HG02798 (cell line): ENCODE results near the gene CLIP2.
"Not testable (repeated sequence)": the region's sequence is repeated elsewhere in the genome, so short reads cannot be mapped to it uniquely, and the experiment has no call there.

Experiments used
- ATAC-seq: cut with Tn5 transposase; IDR thresholded peaks from one replicate; pipeline ENCODE4 v1.9.1; 2021; ENCODE audit warnings: mild to moderate bottlenecking; ENCODE audit not compliant: unreplicated experiment, poor library complexity

Gene CLIP2

DNA sequence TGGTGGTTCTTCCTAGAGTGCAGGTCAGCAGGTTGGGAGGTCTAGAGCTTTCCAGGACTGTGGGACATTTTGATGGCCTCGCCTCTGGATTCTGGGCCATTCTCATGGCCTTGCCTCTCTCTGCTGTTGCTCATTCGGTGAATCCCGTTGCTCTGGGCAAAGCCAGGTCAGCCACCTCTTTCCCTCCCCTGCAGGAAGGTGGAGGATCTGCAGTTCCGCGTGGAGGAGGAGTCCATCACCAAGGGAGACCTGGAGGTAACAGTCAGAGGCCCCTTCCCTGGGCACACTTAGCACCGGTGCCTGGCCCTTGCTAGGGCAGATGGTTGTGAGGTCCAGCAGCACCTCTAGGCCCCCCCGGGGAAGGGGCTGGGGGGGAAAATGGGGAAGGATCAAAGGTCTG lies 74.9 kb downstream of the CLIP2 start:
- ATAC-seq: no peak

DNA sequence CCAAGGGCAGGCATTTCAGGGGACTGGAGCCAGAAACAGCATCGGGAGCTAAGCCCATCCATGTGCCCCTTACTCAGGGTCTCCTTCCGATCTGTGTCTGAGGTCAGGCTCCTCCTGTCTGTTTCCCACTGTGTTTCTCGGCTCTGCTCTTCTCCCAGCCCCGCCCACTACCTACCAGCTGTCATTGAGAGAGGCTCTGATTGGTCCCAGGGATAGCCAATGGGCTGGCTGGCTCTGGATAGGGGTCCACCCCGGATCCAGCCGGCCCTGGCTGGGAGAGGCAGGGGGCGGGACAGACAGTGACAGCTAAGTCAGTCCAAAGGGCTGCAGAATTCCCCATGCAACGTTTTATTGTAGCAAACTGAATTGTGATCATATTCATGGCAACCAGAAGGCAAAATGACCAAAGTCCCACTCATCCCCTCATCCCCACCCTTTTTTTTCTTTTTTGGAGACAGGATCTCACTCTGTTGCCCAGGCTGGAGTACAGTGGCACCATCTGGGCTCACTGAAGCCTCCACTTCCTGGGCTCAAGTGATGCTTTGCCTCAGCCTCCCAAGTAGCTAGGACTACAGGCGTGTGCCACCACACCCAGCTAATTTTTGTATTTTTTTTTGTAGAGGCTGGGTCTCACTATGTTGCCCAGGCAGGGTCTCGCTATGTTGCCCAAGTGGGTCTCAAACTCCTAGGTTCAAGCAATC lies 76.3 kb downstream of the CLIP2 start:
- ATAC-seq: no peak

DNA sequence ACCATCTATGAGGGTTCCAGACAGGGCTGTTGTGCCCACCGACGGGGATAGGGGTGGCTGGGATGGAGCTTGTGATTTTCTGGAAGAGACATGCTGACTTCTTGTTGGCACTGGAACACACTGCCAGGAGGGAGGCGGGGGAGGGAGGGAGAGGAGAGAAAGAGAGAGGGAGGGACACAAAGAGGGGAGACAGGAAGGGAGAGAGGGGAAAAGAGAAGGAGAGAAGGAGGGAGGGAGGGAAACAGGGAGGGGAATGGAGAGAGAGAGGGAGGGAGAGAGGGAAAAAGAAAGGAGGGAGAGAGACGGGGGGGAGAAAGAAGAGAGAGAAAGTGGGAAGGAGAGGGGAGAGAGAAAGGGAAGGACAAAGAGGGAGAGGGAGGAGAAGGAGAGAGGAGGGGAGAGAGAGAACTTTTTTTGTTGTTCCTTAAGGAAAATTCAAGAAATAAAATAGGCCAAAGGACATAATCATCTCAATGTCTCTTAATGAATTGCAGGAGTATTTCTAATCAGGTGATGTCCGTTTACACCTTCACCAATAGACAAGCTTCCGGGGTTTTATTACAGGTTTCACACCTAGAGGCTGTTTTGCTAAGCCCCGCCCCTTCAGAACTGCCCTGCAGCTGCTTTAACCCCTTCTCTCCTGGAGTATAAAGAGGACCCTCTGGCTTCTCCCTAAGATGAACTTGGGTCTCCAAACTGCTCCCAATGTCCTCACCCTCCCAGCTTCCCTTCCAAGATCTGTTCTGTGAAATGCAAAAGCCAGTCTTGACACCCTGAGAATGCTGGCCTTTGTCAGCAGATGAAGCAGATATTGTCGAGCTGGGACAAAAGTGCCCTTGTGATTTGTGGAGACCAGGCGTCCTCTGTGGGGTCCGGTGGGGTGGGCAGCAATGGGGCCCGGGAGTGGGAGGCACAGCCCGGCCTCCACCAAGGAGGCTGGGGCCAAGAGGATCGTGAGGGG lies 82.5 kb downstream of the CLIP2 start:
- no peak for ATAC-seq

DNA sequence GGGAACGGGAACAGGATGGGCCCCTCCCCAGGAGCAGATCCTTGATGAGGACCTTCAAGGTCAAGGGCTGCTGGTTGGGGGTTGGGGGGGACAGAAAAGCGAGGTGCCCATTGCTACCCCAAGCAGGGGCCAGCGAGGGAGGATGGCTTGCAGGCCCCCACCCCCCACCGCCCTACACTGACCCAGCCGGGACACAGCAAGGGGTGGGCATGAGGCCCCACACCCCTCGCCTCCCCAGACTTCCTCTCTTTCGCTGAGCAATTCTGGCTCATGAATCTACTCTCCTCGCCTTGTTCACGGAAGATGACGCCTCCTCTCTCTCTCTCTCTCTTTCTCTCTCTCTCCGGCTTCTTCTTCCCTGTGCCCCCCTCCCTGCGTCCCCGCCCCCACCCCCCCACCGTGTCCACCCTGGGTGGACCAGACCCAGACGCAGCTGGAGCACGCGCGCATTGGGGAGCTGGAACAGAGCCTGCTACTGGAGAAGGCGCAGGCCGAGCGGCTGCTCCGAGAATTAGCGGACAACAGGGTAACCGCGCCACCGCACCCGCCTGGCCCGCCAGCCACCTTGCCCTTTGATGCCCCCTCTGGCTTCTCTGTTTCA lies 83.4 kb downstream of the CLIP2 start:
- no peak for ATAC-seq

DNA sequence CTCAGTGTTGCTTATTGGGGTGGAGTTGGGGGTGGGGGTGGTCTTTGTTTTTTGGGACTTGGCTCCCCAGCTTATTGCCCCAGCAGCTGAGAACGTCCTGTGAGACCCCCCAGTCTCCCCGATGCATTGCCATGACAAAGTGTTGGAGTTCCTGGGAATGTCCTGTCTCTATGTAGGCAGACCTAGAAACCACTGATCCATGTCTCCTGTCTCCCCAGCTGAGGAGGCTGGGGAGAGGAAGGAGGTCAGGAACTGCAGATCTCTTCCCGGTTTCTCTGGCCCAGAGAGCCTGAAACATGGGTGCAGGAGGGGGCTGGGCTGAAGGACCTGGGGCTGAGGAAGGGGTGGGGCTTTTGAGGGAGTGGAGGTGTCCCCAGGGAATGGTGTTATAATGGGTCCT lies 84.3 kb downstream of the CLIP2 start:
- no peak for ATAC-seq

DNA sequence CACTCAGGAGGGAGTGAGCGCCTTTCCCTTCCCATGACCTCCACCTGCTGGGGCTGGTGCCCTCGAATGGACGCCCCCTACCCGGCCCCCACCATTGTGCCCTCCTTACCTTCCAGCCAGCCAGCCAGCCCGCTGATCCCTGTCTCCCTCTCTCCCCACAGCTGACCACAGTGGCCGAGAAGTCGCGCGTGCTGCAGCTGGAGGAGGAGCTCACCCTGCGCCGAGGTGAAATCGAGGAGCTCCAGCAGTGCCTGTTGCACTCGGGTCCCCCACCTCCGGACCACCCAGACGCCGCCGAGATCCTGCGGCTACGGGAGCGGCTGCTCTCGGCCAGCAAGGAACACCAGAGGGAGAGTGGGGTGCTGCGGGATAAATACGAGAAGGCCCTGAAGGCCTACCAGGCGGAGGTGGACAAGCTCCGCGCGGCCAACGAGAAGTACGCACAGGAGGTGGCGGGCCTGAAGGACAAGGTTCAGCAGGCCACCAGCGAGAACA lies 86.6 kb downstream of the CLIP2 start:
- ATAC-seq: no peak

DNA sequence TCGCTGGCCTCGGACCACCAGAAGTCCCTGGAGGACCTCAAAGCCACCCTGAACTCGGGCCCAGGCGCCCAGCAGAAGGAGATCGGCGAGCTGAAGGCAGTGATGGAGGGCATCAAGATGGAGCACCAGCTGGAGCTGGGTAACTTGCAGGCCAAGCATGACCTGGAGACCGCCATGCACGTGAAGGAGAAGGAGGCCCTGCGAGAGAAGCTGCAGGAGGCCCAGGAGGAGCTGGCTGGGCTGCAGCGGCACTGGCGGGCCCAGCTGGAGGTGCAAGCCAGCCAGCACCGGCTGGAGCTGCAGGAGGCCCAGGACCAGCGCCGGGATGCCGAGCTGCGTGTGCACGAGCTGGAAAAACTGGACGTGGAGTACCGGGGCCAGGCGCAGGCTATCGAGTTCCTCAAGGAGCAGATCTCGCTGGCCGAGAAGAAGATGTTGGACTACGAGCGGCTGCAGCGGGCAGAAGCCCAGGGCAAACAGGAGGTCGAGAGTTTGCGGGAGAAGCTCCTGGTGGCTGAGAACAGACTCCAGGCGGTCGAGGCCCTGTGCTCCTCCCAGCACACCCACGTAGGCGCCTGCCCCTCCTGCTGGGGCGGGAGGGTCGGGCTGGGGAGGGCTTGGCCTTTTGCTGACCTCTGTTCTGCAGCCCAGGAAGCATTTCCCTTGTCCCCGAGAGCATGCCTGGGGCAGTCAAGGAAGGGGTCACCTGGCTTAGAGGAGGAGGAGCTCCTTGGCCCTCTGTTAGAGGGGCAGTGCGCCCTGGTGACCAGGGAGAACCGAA lies 87.2 kb downstream of the CLIP2 start:
- ATAC-seq: no peak

DNA sequence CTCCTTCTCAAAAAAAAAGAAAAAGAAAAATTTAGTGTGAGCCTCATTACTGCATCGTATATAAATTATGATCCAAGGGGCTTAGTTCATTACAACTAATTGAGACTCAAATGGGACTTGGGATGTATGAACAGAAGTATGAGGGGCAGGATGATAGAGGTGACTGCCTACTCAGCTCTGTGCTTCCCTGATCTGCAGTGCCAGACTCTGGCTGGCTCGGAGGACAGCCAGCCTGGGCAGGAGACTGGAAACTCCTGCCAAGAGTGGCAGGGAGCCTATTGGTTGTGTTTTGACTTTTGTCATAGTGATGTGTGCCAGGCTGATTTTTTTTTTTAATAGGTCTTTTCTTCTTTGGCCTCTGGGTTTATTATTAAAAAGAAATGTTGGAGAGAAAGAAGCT lies 90.7 kb downstream of the CLIP2 start:
- ATAC-seq: no peak

DNA sequence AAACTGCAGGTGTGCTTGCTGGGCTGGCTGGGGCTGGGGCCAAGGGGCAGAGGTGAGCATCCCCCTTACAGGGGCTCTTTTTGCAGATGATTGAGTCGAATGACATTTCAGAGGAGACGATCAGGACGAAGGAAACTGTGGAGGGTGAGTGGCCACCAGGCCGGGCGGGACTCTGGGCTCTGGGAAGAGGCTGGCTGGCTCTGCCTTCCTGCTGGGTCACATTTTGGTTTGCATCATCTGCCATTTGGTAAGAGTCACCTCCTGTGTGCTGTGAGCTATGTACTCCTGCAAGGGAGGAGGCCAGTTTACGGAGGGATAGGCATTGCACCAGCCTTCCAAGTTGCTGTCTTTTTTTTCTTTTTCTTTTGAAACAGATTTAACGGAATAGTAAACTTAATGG lies 91.5 kb downstream of the CLIP2 start:
- ATAC-seq: no peak

DNA sequence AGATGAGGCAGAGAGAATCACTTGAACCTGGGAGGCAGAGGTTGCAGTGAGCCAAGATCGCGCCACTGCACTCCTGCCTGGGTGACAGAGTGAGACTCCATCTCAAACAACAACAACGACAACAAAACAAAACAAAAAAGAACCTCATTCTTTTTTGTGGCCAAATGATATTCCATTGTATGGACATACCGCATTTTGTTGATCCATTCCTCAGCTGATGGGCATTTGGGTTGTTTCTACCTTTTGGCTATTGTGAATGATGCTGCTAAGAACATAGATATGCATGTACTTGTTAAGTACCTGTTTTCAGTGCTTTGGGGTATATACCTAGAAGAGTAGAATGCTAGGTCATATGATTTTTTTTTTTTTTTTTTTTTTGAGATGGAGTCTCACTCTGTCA lies 94.9 kb downstream of the CLIP2 start:
- not testable (repeated sequence) for ATAC-seq

DNA sequence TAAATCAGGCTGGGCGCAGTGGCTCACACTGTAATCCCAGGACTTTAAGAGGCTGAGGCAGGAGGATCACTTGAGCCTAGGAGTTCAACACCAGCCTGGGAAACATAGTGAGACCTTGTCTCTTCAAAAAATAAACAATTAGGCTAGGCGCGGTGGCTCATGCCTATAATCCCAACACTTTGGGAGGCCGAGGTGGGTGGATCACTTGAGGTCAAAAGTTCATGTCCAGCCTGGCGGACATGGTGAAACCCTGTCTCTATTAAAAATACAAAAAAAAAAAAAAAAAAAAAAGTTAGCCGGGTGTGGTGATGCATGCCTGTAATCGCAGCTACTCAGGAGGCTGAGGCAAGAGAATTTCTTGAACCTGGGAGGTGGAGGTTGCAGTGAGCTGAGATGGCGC lies 95.6 kb downstream of the CLIP2 start:
- ATAC-seq: not testable (repeated sequence)

DNA sequence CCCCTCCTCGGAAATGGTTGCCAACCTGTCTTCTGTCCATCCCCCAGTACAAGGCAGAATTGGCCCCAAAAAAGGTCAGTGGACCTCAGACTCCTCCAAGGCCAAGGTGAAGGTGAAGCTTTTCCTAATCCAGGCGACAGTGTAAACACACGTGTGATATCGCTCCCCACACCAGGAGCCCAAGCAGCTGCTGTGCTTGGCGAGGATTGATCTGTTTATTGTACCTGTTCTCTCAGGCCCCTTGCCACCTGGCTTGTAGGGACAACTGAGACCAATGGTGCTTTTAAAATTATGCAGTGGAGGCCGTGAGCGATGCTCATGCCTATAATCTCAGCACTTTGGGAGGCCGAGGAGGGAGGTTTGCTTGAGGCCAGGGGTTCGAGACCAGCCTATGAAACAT lies 98.4 kb downstream of the CLIP2 start:
- ATAC-seq: no peak

DNA sequence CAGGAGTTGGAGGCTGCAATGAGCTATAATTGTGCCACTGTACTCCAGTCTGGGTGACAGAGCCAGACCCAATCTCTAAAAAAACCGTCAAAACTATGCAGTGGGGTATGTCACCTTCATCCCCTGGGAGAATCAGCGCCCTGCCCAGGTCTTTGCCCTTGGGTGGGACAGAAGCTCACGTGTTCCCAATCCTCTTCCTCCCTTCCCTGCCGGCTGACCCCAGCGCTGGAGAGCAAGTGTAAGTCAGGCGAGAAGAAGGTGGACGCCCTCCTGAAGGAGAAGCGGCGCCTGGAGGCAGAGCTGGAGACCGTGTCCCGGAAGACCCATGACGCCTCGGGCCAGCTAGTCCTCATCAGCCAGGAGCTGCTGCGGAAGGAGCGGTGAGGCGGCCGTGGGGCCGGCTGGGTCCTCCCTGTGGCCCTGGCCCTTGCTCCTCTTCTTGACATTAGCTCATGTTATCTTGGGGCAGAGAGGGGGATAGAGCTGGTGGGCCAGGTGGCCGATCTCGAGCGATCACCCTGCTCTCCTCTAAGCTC lies 99.7 kb downstream of the CLIP2 start:
- ATAC-seq: no peak

DNA sequence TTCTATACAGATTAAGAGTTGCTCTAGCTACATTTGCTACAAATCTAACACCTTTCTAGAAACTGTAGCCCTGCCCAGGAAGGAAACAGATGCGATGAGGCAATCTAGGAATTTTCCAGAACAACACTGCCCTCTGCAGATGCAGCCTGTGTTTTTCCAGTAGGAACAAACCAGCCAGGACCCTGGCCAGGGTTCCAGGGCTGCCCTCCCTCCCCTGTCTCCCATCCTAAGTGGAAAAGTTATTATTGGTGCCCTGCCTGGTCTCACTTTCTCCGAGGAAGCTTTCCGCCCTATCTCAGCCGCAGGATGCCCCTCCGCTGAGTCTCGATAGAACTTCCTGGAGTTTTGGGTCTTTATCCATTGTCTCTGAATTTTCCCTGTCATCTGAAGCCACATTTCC lies 104.5 kb downstream of the CLIP2 start:
- ATAC-seq: not testable (repeated sequence)

DNA sequence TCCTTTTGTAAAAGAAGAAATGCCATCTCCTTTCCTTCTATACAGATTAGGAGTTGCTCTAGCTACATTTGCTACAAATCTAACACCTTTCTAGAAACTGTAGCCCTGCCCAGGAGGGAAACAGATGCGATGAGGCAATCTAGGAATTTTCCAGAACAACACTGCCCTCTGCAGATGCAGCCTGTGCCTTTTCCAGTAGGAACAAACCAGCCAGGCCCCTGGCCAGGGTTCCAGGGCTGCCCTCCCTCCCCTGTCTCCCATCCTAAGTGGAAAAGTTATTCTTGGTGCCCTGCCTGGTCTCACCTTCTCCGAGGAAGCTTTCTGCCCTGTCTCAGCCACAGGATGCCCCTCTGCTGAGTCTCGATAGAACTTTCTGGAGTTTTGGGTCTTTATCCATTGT lies 105.4 kb downstream of the CLIP2 start:
- not testable (repeated sequence) for ATAC-seq

DNA sequence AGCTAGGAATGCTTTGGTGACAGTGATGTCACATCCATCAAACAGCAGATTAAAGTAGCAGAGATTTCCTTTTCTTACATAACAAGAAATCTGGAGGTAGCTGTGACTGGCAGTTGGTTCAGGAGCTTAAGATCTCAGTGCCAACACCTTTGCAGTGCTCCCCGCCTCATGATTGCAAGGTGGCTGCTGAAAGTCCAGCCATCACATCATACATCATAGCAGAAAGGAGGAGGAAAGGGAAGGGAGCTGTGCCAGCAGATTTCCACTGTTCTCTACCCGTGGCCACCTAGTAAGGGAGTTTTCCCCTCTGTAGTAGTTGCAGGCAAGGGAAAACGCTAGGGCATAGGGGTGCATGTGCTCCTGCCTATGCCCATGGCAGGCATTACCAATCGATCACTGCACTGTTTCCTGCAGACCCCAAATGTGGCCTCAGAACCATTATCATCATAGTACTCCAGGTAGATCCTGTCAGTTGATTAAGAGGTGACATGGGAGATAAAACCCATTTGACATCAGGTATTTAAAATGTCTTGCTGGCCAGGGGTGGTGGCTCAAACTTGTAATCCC lies 106.6 kb downstream of the CLIP2 start:
- ATAC-seq: no peak

DNA sequence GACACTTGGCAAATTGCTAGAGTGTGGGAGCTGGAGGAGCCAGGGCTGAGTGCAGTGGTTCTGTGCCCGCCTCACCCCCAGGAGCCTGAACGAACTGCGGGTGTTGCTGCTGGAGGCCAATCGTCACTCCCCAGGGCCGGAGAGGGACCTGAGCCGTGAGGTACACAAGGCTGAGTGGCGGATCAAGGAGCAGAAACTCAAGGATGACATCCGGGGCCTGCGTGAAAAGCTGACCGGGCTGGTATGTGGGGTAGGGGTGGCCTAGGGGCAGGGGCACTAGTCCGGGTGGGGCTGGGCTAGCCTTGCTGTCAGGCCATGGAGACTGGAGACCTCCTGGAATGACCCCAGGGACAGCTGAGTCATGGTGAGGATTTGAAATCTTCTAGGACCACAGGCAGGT lies 107.8 kb downstream of the CLIP2 start:
- ATAC-seq: no peak

DNA sequence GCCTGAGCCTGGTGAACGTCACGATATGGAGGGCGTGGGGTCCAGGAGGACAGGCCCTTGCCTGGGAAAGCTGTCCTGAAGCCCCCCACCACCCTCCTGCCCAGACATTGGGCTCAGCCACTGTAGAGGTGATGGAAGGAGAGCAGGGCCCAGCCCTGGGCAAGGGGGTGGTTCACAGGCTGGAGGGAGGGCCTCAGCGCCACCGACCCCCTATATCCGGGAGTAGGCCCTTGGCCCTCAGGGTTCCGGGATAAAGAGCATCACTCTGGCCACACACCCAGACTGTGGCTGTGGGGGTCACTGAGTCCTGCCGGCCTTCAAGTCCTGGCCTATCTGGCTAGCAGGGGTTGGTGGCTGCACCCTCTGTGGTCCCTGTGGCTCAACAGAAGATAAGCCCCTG lies 109.2 kb downstream of the CLIP2 start:
- no peak for ATAC-seq

DNA sequence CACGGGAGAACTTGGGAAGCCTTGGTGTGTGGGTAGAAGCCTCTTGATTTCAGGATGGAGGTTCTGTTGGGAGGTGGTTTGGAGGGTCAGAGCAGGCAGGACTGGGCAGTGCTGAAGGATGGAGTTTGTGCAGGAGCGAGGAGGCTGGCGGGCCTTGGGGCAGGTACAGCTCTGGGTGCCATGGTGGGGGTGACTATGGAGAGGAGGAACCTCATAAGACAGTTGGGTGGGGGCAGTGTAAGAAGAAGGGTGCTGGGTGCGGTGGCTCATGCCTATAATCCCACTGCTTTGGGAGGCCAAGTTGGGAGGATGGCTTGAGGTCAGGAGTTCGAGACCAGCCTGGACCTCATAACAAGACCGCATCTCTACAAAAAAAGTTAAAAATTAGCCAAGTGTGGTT lies 109.8 kb downstream of the CLIP2 start:
- no peak for ATAC-seq
